ENCODE data around the gene FAM181A. TPM values are rescaled to one million over a fixed set of nuclear protein-coding genes. Genes with fewer than 3 reads are reported as not detected.

The FAM181A gene
- polyA plus RNA-seq (2013, experiment 1 of 2; ENCODE audit: insufficient read length), result not detected
- not detected for polyA plus RNA-seq (2013, experiment 2 of 2; ENCODE audit: insufficient read length)

DNA sequence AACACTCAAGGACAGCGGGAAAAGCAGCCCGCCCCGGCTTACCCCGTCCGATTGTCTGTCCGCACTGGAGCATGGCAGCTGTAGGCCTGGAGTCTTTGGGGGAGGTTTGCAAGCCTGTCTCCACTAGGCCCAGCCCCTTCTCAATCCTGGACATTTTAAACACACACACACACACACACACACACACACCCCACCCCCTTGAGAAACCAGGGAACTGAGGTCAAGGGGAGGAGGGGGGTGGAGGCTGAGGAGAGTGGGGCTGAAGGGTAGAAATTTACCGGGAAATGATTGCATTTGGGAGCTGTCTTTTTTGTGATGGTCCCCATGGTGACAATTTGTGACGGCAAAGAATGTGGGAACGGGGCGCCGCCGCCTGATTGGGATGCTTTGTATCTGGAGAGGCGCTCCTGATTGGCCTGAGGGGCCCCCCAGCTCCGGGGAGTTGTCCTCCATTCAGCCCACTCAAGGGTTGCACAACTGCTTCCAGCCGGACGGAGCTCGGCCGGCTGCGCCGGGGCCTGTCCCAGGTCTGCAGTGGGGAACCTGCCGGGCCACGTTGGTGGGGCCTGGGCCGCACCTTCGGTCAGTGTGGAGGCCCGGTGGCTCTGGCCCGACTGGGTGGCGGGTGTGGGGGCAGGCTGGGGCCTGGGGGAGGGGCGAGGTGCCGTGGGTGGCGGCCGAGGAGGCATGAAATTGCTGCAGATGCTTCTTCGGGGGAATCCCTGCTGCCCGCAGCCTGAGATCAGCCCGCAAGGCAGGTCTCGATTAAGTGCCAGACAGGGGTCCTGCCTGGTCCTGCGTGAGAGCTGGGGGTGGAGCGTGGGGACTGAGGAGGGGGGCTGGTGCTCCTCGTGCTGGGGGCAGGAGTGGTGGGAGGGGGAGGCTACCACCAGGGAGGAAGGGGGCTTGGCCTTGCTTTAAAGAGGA lies at the start of gene FAM181A:
Gene FAM181A, plus strand, starts transcription at position 472 of the 927 bp plus-strand sequence. CDS start 942 bp downstream, outside the sequence.
- DNase-seq, result no peak

DNA sequence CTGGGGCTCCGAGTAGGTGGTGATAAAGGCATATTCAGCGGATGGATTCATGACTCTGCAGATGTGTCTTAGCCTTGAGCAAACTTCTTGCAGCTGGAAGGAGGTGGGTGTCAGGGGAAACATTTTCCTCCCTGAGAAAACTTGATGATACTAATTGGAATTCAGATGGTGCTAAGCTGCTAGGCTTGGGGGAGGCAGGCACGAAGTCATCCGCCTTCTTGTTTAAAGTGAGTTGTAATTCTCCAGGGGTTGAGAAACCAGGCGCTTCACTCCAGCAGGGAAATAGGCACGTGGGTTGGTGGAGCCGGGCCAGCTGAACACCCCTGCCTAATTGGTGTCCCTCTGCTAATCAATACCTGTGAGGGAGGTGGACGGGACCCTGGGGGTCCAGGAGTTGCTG lies 48.9 kb upstream of the FAM181A start:
- no peak for DNase-seq

DNA sequence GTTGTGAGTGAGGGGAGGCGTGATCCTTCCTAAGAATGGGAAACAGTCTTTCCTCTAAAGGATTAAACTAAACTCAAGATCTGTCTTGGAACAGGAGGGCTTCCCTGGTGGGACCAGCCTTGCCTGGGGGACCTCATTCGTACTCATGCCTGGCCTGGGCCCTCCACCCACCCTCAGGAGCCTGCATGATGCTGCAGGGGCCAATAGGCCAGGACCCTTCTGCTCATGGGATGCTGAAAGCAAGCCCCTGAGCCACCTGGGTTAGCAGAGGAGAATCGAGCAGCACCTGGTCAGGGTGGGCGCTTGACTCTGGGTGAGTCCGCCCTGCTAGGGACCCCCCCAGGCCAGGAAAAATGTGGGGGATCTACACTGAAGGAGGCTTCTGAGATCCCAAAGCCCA lies 48.3 kb upstream of the FAM181A start:
- no peak for DNase-seq

DNA sequence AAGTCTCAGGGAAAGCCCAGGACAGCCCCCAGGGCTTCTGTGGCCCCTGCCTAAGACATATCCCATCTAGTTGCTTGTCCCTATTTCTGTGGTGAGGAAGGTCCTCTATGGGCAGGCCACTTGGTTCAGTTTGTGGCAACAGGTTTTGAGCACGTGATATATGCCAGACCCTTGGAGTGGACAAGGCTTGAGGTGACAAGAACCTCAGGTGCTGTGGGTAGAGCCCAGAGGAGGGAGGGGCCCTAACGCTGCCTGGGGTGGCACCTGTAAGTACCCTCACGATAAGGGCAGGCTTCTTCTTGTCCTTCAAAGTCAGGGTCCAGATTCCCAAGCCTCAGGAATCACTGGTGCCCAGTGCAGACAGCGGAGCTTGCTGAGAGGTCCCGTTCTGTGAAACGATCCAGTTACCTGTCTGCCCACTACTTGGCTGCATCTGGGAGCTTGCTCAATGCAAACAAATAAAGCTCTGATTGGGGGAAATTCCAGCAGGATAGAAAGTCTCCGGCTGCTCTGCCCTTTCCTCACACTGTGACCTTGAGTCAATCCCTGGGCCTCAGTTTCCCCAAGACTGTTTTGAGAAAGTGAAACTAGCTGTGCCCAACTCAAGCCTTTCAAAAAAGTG lies 47.7 kb upstream of the FAM181A start:
- no peak for DNase-seq

DNA sequence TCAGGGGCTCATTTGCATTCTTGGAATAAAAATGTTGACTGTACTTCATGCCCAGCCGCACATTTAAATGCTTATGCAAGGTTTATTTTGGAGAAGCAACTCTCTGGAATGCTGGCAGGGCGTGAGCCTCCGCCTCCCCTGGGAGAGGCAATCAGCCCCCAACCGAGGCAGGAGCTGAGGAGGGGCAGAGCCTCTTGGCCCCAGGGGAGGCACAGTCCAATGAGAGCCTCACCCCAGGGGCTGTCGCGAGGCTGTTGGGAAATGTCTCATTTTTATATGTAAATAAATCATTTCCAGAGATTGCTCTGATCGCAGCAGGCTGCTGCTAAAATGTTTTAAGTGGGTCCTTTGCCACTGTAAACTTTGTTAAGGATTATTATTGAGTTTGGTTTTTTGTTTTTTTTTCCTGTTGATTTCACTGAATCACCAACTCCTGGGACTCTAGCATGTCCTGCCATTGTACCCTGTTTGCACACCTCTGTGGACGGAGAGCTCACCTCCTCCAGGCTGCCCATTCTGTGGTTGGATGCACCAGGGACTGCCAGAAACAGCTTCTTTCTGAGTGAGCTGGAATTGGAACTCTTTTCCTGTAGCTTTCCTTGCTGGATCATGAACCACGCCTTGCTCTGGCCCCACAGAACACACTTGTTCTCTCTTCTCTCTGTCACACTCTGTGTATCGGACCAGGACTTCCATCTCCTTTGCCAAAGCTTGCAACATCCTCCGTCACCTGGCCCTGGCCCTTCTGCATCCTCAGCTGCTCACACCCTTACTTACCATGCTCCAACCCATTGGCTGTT lies 46.9 kb upstream of the FAM181A start:
- peak; percentile 70 for DNase-seq

DNA sequence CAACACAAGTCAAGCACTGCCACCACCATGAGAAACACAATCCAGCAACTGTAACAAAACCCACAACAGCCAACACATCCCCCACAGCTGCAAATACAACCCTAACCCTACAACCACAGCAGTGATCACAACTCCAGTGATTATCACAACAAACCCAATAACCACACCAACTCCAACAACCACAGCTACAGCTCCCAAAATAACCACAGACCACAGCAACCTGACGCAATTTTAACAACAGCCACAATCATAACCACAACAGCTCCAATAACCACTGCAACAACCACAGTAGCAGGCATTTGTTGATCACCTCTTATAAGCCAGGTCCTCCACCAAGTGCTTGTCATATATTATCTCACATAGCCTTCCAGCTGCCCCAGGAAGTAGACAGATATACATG lies 42.2 kb upstream of the FAM181A start:
- DNase-seq, result no peak

DNA sequence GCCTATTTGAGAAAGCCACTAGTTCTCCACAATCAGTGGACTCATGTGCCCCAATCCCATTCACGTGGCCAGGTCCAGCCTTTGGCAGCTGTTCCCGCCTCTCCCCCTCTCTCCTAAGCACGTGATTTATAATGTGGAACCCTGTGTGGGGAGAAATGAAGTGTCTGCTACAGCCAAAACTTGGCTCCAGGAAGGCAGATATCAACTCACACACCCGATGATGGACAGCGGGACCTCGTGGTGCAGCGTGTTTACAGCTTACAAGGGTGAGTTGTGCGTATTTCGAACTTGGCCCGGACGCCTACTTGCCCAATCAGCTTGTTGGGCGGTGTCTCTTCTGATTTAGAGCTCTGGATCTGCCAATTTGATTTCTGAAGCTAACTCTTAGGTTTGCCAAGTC lies 38.1 kb upstream of the FAM181A start:
- no peak for DNase-seq

DNA sequence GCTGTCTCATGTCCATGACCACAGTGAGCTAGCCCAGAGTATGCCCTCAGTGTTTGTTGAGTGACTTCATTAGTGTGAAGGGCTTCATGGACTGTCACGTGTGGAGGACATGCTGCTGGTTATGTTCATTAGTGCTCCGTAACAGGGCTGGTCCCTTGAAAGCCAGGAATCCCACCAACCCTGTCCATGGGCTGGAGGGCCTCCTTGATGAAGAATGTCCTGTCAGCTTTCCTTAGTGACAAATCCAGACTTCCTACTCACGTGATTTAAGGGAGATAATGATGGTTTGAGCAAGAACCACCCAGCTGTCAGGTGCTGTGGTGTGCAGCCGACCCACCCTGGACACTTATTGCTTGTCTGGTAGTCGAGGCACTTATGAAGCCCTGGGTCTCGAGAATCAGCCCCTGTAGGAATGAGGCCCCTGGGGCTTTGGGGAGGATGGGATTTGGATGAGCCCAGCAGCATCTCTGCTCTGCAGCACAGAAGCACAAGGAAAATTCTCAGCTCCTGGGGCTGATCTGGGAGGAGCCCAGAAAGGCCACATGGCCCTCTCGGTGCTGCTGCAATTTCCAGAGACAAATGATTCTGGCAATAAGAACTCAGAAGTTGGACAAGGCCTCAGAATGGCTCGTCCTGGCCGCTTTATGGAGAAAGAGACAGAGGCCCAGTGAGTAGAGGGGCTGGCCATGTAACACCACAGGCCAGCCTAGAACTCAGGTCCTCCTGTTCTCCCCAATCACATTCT lies 37.2 kb upstream of the FAM181A start:
- no peak for DNase-seq

DNA sequence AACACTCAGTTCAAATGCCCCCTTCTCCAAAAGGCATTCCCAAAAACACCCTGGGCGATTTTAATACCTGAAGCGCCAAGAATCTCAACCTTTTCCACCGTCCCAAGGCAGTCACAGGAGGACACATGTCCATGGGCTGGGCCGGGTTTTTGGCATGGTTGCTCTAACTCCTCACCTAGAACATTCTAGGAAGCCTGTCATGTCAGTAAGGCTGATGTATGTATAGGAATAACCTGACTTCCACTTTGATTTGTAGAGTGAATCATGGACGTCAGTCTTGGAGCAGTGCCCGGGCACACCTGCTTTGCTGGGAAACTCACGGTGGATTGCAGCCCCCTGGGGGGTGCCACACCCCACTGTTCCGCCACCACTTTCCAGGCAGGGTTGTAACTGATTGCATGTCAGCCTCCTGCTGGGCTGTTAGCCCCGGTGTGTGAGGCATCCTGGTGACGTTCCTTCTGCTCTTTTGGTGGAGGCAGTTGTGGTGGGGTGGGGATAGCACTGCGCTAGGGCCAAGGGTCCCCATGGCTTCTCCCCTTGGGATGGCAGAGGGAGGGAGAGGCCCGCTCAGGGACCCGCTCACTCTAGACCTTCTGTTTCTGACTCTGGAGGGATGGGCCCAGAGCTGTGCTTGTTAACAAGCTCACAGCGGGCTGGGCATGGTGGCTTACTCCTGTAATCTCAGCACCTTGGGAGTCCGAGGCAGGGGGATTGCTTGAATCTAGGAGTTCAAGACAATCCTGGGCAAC lies 35.2 kb upstream of the FAM181A start:
- no peak for DNase-seq

DNA sequence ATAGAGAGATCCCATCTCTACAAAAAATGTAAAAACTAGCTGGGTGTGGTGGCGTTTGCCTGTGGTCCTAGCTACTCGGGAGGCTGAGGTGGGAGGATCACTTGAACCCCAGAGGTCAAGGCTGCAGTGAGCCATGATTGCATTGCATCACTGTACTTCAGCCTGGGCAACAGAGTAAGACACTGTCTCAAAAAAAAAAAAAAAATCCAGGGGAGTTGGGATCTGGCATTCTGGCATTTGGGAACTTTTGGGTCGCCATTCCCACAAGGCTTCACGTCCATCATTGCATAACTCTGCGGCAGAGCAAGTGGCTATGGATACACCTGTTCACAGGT lies 34.7 kb upstream of the FAM181A start:
- no peak for DNase-seq

DNA sequence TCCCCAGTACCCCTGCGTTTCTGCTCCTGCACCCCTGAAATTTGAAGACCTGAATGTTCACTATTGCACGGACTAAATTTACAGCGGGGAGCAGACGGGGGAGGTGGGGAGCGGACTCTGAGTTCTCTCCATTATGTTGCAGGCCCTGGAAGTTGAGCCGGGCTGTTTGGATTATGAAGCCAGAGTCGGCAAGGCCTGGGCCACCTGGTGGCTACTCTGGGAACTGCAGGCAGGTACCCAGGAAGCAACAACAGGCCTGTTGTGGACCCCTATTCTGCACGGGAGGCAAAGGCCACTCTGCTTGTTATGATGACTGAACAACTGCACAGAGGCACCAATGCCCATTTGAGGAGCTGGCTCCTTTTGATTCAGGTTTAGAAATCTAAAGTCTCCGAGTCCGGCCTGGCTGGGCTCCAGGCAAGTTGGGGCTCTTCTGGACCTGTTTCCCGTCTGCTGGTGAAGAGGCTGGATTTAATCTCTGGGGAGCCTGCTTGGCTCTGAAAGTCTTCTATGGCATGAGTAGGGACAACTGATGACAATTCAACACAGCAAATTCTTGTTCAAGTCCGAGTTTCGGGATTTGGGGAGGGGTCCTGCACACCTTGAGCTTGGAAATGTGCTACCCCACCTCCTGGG lies 34.1 kb upstream of the FAM181A start:
- DNase-seq, result peak; percentile 48

DNA sequence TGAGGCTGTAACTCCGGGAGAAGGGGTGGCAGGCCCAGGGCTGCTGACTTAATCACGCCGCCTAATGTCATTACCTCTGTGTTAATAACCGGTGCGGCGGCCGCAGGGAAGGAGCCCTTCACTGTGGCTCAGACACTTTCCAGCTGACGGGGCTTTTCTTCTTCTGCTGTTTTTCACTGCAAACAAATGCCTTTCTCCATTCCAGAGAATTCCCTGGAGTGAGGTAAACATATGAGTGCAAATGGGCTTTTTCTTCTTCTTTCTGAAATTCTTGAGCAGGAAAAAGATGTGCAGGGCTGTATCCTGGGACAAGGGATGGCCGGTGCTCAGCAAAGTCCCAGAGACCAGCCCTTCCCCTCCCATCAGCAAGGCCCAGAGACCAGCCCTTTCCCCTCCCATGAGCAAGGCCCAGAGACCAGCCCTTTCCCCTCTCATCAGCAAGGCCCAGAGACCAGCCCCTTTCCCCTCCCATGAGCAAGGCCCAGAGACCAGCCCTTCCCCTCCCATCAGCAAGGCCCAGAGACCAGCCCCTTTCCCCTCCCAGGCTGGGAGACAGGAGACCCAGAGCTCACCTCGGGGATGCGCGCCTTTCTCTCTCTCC lies 33.4 kb upstream of the FAM181A start:
- peak; percentile 13 for DNase-seq

DNA sequence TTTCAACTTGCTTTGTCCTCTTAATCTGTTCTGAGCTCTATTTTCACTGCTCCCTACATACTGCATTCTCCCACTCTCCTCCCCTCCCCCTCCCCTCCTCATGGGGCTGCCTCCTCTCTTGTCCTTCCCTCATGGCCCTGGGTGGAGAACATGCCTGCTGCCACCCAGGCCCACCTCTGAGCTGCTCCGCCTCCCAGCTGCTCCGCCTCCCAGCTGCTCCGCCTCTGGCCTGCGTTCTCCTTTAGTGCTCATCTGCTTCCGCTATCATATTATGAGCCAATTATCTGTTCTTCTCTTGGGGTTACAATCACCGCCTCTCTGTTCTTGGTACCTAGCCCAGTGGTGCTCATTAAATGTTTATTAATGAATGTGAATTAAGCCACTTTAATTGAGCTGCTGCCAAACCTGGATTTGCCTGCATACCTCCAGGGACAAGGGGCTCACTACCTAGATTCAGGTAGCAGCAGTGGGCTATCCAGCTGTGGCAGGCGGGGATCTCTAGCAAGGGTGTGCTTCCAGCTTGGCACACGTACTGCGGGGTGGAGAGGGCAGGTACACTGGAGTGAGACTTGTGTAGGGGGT lies 32.0 kb upstream of the FAM181A start:
- no peak for DNase-seq

DNA sequence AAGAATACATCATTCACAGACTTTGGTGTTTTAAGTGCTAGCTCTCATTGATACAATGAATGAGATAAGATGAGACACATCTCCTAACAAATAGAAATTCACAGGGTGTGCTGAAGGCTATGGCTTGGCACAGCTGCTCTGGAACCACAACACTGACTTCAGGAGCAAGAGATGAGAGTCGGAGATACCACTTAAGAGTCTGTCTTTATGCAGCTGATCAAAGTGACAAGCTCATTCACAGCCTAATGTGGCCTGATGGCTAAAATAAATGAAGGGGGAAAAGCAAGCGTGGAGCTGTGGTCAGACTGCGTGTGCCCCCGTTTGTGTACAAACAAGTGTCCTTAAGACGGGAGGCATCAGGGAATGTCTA lies 29.7 kb upstream of the FAM181A start:
- no peak for DNase-seq

DNA sequence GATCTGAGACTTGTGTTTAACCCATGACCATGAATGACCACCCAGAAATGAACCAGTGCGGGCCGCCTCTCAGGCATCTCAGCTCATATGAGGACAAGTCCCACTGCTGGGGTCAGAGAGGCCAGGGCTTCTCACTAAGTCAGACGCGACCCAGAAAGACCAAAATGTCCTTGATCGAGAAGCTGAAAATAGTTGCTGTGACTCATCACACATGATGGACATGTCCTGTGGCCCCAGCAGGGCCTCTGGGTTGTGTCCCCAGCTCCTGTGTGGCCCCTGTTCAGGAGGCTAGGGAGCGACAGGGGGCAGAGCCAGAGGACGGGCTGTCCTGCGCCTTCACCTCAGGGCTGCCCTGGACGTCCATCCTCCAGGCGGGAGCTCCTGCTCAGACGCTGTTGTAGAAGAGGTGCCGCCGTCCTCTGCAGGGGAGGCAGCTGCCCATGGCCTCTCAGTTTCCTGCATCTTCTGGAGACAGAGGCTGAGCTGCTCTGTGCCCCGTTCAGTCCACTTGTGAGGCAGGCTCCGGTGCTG lies 29.0 kb upstream of the FAM181A start:
- no peak for DNase-seq

DNA sequence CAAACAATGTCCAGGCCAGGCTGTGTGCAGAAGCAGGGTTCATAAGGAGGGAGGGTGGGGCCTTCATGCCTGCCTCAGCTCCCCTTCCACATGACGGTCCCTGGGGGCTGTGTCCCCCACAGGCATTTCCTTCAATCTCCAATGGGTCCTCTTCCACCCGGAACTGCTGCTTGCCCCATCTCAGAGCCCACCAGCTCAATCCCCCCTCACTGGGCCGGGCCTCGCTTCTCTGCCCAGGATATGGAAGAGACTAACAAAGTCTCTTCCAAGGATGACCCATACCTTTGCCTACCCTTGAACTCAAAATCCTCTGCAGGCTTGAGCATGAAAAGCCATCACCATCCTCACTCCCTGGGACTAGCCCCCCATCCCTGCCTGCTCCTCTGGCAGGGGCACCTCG lies 28.4 kb upstream of the FAM181A start:
- no peak for DNase-seq

DNA sequence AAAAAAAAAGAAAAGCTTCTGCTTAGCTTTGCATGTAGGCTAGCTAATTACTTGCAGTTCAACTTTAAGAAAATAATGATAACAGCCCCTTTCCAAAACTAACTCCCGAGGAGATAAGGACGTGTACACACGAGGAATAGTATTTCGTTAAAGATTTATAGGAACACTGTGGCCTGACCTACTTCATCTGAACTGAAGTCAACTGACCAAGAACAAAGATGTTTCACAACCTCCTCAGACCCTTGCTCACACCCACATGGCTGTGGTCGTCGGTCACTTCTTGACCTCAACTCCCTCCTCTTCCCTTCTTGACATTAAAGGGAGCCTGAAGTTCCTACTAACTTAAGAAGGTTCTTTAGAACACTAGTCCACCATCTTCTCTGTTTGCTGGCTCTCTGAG lies 25.3 kb upstream of the FAM181A start:
- no peak for DNase-seq

DNA sequence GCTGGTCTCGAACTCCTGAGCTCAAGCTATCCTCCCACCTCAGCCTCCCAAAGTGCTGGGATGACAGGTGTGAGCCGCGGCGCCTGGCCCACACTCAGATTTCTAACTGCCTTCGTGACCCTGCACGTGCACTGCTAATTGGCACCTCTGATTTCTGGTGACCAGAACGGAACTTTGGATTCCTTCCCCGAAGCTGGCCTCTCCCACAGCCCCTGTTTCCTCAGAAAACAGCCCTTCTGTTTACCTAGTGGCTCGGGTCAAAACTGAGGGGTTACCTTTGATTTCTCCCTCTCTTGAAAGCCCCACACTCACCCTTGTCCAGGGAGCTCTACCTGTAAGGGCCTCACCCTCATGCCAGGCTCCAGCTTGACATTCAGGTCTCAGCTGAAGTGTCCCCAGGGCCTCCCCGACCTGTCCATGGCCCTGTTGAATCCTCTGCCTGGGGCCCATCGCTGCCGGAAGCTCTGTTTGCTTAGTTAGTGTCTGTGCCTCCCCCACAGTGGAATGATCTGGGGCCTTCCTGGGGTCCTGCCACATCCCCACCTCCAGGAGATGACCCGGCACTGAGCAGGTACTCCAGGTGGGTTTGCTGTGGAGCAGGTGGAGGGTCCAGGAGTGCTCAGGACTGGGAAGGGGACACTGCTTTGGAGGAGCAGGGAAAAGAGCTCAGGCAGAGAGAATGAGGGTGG lies 24.4 kb upstream of the FAM181A start:
- DNase-seq, result no peak

All from fibroblast of skin of back (primary cell).